Measurements from ENCODE around the gene TEX29.

TEX29 gene

DNA sequence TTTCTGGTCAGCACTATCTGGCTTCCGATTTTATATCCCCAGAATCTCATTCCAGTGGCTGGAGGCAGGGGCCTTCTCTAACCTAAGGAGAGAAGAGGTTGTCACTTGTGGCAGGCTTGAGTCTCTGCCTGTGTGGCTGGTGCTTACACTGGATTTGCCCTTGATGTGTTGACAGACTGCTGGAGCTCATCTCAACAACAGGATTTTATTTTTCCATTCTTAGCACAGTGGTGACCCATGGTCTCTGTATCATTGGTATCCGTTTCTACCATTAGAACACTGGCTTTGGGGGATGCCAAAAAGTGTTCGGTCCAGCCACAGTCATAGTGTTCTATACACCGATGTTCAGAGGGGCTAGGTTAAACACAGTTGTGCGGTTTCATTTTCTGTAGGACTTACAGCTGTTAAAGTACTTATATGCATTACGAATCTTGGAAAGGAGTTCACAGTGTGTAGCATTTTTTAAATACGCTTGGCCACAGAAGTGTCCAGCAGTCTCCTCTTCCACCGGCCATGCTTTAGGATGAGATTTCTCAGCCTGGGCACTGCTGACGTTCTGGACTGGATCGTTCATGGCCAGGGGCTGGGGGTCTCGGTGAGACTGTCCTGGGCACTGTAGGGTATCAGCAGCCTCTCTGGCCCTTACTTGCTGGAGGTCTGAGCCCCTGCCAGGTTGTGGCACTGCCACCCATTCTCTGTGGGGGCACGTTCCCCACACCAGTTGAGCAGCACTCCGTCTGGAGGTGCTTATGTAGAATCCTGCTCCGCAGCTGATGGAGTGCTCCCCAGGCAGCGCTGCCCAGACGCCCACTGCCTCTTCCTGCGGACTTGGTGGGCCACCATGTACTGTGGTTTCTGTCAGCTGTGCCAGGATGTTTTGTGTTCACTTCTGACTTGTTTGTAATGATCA, 41.4 kb upstream of the TEX29 start:
- H3K9me2 ChIP-seq (ENCODE audit: low read depth, low read length): no peaks in the 10 kb centered on the region
- no peak overlapping the region for H3K27ac ChIP-seq (ENCODE audit: low read depth, low read length, poor library complexity, severe bottlenecking)
- no peaks in the 10 kb centered on the region for H3K4me1 ChIP-seq (ENCODE audit: insufficient read depth, low read length, severe bottlenecking)
- H2AFZ ChIP-seq (ENCODE audit: low read length): no peak overlapping the region
- peaks cover 99% of the 10 kb centered on the region for H3K36me3 ChIP-seq (ENCODE audit: insufficient read depth, low read length)
- TF ChIP-seq EZH2 (IDR thresholded peaks at IDR 0.05; ENCODE audit: borderline replicate concordance, low read length) (no peak), CTCF (IDR thresholded peaks at IDR 0.05; ENCODE audit: low read length) (no peak)
- H3K9me3 ChIP-seq (ENCODE audit: low read length): no peaks in the 10 kb centered on the region
- H3K4me3 ChIP-seq (ENCODE audit: low read depth, low read length, poor library complexity, severe bottlenecking): no peak overlapping the region
- H3K9ac ChIP-seq (ENCODE audit: low read length): no peak overlapping the region
- H3K4me2 ChIP-seq (ENCODE audit: low read length): no peak overlapping the region
- no peaks in the 10 kb centered on the region for H4K20me1 ChIP-seq (ENCODE audit: insufficient read depth, low read length)
- H3K27me3 ChIP-seq (ENCODE audit: insufficient read depth, low read length): no peaks in the 10 kb centered on the region
- no peaks in the 10 kb centered on the region for H3K79me2 ChIP-seq (ENCODE audit: insufficient read depth, low read length)
- H3F3A ChIP-seq (ENCODE audit: insufficient read depth, low read length): no peaks in the 10 kb centered on the region

DNA sequence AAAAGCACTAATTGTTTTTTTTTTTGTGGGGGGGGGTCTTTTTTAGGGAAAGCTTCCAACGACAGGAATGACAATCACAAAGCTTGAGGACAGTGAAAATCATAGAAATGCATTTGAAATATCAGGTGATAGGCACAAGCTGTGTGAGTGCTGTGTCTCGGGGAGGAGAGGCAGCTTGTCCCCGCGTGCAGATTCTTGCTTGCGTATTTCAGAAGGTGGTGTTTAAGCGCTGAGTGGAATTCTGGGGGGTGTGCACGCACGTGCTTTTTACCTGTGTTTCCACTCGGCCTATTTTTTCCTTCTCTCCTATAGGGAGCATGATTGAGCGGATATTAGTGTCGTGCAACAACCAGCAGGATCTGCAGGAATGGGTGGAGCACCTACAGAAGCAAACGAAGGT, 40.2 kb upstream of the TEX29 start:
- Histone ChIP-seq H4K20me1 (ENCODE audit: insufficient read depth, low read length) (no peaks in the 10 kb centered on the region), H3K4me3 (ENCODE audit: low read depth, low read length, poor library complexity, severe bottlenecking) (no peak overlapping the region), H3K36me3 (ENCODE audit: insufficient read depth, low read length) (peaks cover 99% of the 10 kb centered on the region), H3K9me3 (ENCODE audit: low read length) (no peaks in the 10 kb centered on the region), H3K9me2 (ENCODE audit: low read depth, low read length) (no peaks in the 10 kb centered on the region), H3K4me1 (ENCODE audit: insufficient read depth, low read length, severe bottlenecking) (no peaks in the 10 kb centered on the region), H3K27ac (ENCODE audit: low read depth, low read length, poor library complexity, severe bottlenecking) (no peak overlapping the region), H3K4me2 (ENCODE audit: low read length) (no peak overlapping the region), H3K9ac (ENCODE audit: low read length) (no peak overlapping the region), H2AFZ (ENCODE audit: low read length) (no peak overlapping the region), H3F3A (ENCODE audit: insufficient read depth, low read length) (no peaks in the 10 kb centered on the region), H3K79me2 (ENCODE audit: insufficient read depth, low read length) (no peaks in the 10 kb centered on the region), H3K27me3 (ENCODE audit: insufficient read depth, low read length) (no peaks in the 10 kb centered on the region)
- TF ChIP-seq CTCF (IDR thresholded peaks at IDR 0.05; ENCODE audit: low read length): no peak
- no peak for TF ChIP-seq EZH2 (IDR thresholded peaks at IDR 0.05; ENCODE audit: borderline replicate concordance, low read length)

DNA sequence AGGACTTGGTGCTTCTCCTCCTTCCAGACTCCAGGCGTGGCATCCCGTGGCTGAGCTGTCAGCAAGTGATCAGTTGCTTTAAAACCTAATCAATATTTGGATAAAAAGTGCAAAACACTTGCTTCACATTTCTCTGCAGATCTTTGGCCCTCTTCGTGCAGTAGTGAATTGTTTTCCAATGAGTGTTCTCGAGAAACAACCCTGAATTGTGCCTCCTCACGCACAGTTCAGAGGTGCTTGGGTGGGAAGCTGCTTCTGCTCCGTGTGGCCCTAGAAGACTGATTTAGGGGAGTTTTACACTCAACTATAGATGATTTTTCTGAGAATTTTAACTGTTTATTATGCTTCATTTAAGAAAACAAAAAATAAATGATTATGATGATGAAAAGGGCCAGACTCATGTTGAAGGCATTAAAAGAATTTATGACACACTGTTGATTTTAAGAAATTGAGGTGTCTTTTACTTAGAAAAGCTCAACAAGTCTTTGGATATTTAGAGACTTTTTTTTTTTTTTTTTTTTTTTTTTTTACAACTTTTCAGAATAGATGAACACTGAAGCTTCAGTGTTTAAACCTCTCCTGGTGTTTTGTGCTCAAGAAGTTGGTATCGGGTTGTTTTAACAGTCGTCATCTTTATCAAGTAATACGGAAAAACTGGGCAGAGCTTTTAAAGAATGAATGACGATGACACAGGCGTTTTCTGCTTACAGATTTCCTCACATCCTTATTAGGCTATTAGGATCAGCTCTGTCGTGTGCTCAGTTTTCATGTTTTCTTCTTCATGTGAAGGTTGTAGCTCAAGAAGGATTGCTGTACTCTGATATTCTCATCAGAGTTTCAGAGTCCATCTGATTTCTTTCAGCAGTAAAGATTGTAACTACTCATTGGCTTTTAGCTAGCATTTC, 39.5 kb upstream of the TEX29 start:
- Histone ChIP-seq H2AFZ (ENCODE audit: low read length) (no peak overlapping the region), H3K27ac (ENCODE audit: low read depth, low read length, poor library complexity, severe bottlenecking) (no peak overlapping the region), H3K36me3 (ENCODE audit: insufficient read depth, low read length) (peaks cover 99% of the 10 kb centered on the region), H3K4me1 (ENCODE audit: insufficient read depth, low read length, severe bottlenecking) (no peaks in the 10 kb centered on the region), H3K9me2 (ENCODE audit: low read depth, low read length) (no peaks in the 10 kb centered on the region), H3K9ac (ENCODE audit: low read length) (no peak overlapping the region), H3K4me3 (ENCODE audit: low read depth, low read length, poor library complexity, severe bottlenecking) (no peak overlapping the region), H3K79me2 (ENCODE audit: insufficient read depth, low read length) (no peaks in the 10 kb centered on the region), H4K20me1 (ENCODE audit: insufficient read depth, low read length) (no peaks in the 10 kb centered on the region), H3K27me3 (ENCODE audit: insufficient read depth, low read length) (no peaks in the 10 kb centered on the region), H3K9me3 (ENCODE audit: low read length) (no peaks in the 10 kb centered on the region), H3F3A (ENCODE audit: insufficient read depth, low read length) (no peaks in the 10 kb centered on the region), H3K4me2 (ENCODE audit: low read length) (no peak overlapping the region)
- TF ChIP-seq CTCF (IDR thresholded peaks at IDR 0.05; ENCODE audit: low read length) (no peak), EZH2 (IDR thresholded peaks at IDR 0.05; ENCODE audit: borderline replicate concordance, low read length) (no peak)

Measured in OCI-LY1 (cell line).